Mesenchymal stem cell (in vitro differentiated cells and primary cell): ENCODE results near the gene TEAD4. TPM values are rescaled to one million over a fixed set of nuclear protein-coding genes. Genes with fewer than 3 reads are reported as not detected.

Source experiments
- small RNA-seq: library from polyadenylated mRNA; stranded (forward); fragments of <200 nt; extraction: miRNeasy Mini kit (QIAGEN cat#:217004); gene quantifications from one replicate; pipeline ENCODE3, GENCODE V24; 2013; ENCODE audit warnings: low read depth

The TEAD4 gene

Small RNA genes within 50 kb of the gene (small RNA-seq; reads per million reads assigned to genes)
- not detected for gene RNU6-1315P
